ENCODE results near the gene DENND1C.

DENND1C gene

GRCh38 chr19:6476896-6477431 is 4.6 kb downstream of the DENND1C start:
- no peak for DNase-seq

GRCh38 chr19:6476155-6476895 is 5.3 kb downstream of the DENND1C start:
- DNase-seq, result no peak

- no peak for DNase-seq
These were observed 6.1 kb downstream of the DENND1C start for GRCh38 chr19:6475321-6476108.

- no peak for DNase-seq
These were observed 7.9 kb downstream of the DENND1C start for GRCh38 chr19:6473647-6474046.

- no peak for DNase-seq
These were observed 8.9 kb downstream of the DENND1C start for GRCh38 chr19:6472713-6473112.

GRCh38 chr19:6471076-6471475 is 10.5 kb downstream of the DENND1C start:
- DNase-seq, result no peak

- DNase-seq, result no peak
These were observed 11.4 kb downstream of the DENND1C start for GRCh38 chr19:6470173-6470572.

GRCh38 chr19:6467384-6467783 is 14.2 kb downstream of the DENND1C start:
- DNase-seq, result no peak

GRCh38 chr19:6466526-6467248 is 14.9 kb downstream of the DENND1C start:
- DNase-seq, result no peak

GRCh38 chr19:6465663-6466062 is 15.9 kb downstream of the DENND1C start:
- DNase-seq, result no peak

- no peak for DNase-seq
These were observed 16.6 kb downstream of the DENND1C start for GRCh38 chr19:6465006-6465405.

- DNase-seq, result no peak
These were observed 17.3 kb downstream of the DENND1C start, which contains the start of gene CRB3 for GRCh38 chr19:6464070-6464873. Gene CRB3 (plus strand): TSS chr19:6464271. CDS start chr19:6464702, 431 bp downstream.

GRCh38 chr19:6460099-6460884 is 21.3 kb downstream of the DENND1C start:
- DNase-seq, result peak; percentile 83

- DNase-seq, result no peak
These were observed 22.1 kb downstream of the DENND1C start, which contains the start of gene SLC25A23 for GRCh38 chr19:6459262-6460098. Gene SLC25A23 (minus strand): TSS chr19:6459792. CDS start chr19:6459628, 164 bp downstream.

- no peak for DNase-seq
These were observed 22.8 kb downstream of the DENND1C start for GRCh38 chr19:6458695-6459261.

- DNase-seq, result no peak
These were observed 23.5 kb downstream of the DENND1C start for GRCh38 chr19:6457958-6458694.

GRCh38 chr19:6455924-6456323 is 25.7 kb downstream of the DENND1C start:
- no peak for DNase-seq

- DNase-seq, result no peak
These were observed 27.5 kb downstream of the DENND1C start for GRCh38 chr19:6453951-6454565.

- DNase-seq, result no peak
These were observed 28.7 kb downstream of the DENND1C start for GRCh38 chr19:6452899-6453298.
